ENCODE results near the gene TNKS2. TPM values are rescaled to one million over a fixed set of nuclear protein-coding genes. Genes with fewer than 3 reads are reported as not detected.

TNKS2 gene
- total RNA-seq, 6 experiments from 2014 or later: 31.2 to 36.3 (median 34.7) TPM

DNA sequence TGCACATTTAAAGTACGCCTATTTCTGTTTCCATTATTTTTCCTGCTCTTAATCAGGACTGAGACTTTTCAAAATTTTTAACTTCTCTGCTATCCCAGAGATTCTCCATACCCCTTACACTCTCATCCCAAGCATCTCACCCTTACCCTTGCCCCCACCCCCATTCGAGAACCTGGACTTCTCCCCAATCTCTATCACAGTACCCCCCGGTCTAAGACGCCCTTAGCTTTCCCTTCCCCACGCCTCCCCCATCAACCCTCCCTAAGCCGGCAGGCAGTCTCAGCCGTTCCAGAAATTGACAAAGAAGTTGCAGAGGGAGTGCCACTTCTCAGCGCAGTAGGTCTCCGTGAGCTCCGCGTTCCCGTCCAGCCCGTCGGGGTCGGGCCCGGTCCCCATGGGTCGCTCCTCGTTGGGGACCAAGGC is 109.7 kb downstream of the TNKS2 start:
- TF ChIP-seq, protein P1, sequence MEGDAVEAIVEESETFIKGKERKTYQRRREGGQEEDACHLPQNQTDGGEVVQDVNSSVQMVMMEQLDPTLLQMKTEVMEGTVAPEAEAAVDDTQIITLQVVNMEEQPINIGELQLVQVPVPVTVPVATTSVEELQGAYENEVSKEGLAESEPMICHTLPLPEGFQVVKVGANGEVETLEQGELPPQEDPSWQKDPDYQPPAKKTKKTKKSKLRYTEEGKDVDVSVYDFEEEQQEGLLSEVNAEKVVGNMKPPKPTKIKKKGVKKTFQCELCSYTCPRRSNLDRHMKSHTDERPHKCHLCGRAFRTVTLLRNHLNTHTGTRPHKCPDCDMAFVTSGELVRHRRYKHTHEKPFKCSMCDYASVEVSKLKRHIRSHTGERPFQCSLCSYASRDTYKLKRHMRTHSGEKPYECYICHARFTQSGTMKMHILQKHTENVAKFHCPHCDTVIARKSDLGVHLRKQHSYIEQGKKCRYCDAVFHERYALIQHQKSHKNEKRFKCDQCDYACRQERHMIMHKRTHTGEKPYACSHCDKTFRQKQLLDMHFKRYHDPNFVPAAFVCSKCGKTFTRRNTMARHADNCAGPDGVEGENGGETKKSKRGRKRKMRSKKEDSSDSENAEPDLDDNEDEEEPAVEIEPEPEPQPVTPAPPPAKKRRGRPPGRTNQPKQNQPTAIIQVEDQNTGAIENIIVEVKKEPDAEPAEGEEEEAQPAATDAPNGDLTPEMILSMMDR (IDR thresholded peaks at IDR 0.05): no peak
- DNase-seq: no peak
- Mint-ChIP-seq H3K36me3 (ENCODE audit: low read depth) (peaks cover 6% of the 10 kb centered on the region; the same call in 1 of the 2 replicates), H3K9me3 (no peaks in the 10 kb centered on the region), H3K27ac (no peak overlapping the region; the same call in 1 of the 2 replicates), H3K4me3 (peak overlapping the region; percentile 87), H3K4me1 (ENCODE audit: low read depth) (peaks cover 29% of the 10 kb centered on the region), H3K27me3 (ENCODE audit: insufficient read depth) (no peaks in the 10 kb centered on the region)

DNA sequence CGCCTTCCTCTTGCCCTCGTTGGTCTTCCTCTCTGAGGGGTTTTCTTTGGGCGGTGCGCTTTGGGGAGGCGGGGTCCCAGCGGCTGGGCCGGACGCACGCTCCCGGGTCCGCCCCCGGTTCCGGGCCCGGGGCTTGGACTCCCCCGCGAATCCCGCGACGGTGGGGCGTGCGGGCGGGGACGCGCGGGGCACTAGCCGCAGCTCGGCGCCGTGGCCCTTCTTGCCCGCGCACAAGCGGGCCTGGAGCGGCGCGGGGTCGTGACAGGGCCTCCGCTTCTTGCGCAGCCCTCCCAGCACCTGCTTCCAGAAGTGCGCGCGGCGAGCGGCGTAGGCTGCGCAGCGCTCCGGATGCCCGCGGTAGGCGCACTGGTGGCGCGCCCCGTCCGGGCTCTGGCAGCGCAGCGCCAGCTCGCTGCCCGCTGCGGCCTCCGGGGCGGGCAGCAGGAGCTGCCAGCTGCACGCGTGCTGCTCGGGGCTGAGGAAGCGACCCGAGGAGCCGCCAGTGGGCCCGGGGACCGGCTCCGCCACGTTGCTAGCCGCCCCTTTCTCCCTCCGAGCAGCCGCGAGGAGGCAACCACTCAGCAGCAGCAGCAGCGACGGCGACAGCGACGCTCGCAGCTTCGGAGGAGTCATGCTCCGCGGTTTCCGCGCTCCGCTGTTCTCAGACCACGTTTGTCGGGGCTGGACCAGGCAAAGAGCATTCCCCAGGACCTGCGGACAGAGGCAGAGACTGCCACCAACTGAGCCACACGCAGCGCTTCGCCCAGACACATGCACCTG is 110.3 kb downstream of the TNKS2 start:
- TF ChIP-seq, protein P1 (IDR thresholded peaks at IDR 0.05): peak; percentile 61
- no peak overlapping the region for H3K27ac Mint-ChIP-seq
- H3K4me1 Mint-ChIP-seq (ENCODE audit: low read depth): peaks cover 32% of the 10 kb centered on the region
- H3K36me3 Mint-ChIP-seq (ENCODE audit: low read depth): peaks cover 6% of the 10 kb centered on the region; the same call in 1 of the 2 replicates
- peak; percentile 59 for DNase-seq
- no peaks in the 10 kb centered on the region for H3K9me3 Mint-ChIP-seq
- H3K4me3 Mint-ChIP-seq: peak overlapping the region; percentile 87
- no peaks in the 10 kb centered on the region for H3K27me3 Mint-ChIP-seq (ENCODE audit: insufficient read depth)

DNA sequence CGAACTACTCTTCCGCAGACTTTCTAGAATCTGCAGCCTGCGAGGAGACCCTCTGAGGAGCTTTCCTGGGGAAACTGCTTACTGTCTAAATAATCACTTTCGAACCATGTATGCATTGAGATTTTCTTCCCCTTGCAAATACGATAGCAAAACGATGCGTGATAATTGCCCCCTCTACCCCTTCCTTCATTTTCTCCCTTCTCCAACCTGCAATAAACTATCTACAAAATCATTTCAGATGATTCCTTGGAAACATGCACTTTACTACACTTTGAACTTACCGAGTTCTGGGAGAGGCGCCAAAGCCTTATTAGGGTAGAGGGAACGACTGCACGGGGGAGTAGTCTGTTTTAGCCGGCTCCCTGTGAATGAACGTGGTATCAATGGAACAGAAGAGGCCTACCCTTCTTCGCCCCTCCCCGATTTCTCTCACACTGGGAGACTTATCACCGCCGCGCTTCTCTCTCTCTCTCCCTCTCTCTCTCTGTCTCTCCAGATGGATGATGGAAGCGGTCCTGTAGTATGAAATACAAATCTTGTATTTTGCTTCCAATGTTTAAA is 111.0 kb downstream of the TNKS2 start, which contains the start of gene FGFBP3:
Gene FGFBP3, minus strand, starts transcription at position 370 of the 561 bp plus-strand sequence. CDS start 517 bp downstream, outside the sequence.
- Mint-ChIP-seq H3K36me3 (ENCODE audit: low read depth) (peaks cover 6% of the 10 kb centered on the region; the same call in 1 of the 2 replicates), H3K4me1 (ENCODE audit: low read depth) (peaks cover 32% of the 10 kb centered on the region), H3K4me3 (peak within 1 kb of the TSS; percentile 84), H3K27ac (no peak within 1 kb of the TSS), H3K9me3 (no peaks in the 10 kb centered on the region), H3K27me3 (ENCODE audit: insufficient read depth) (0 out of 2 replicates have a peak, but pooled peaks cover 6% of the 10 kb centered on the region)
- TF ChIP-seq, protein P1 (IDR thresholded peaks at IDR 0.05): peak; percentile 17; the same call in 1 of the 2 replicates
- no peak for DNase-seq

DNA sequence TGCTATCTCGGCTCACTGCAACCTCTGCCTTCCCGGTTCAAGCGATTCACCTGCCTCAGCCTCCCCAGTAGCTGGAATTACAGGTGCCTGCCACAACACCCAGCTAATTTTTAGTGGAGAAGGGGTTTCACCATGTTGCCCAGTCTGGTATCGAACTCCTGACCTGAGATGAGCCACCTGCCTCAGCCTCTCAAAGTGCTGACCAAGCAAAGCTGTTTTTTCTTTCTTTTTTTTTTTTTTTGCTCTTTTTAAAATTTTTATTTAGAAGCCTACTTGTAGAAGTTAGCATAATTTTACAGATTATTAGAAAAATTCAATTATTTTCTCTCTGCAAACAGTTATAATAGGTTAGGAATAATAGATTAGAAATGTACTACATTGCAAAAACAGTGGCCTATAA is 112.2 kb downstream of the TNKS2 start:
- Mint-ChIP-seq H3K36me3 (ENCODE audit: low read depth) (peaks cover 6% of the 10 kb centered on the region; the same call in 1 of the 2 replicates), H3K27ac (no peak overlapping the region), H3K4me3 (no peak overlapping the region)

More for the DNA sequence above, 112.2 kb downstream of the TNKS2 start:
- H3K27me3 Mint-ChIP-seq (ENCODE audit: insufficient read depth): 0 out of 2 replicates have a peak, but pooled peaks cover 6% of the 10 kb centered on the region
- TF ChIP-seq, protein P1 (IDR thresholded peaks at IDR 0.05): no peak
- no peak for DNase-seq
- H3K4me1 Mint-ChIP-seq (ENCODE audit: low read depth): peaks cover 23% of the 10 kb centered on the region
- H3K9me3 Mint-ChIP-seq: no peaks in the 10 kb centered on the region

Other genes with a start within 250 kb of the TNKS2 start
- gene PPP1R3C, start 165.4 kb upstream of the TNKS2 start, total RNA-seq (2021; fragmentation: NEBNext Ultra II Directional; extraction: Animal tissue kit (Norgen Biotek cat#: 25700)): 10 to 100 TPM; 33.7 to 66.0 (median 39.9) TPM
- gene FGFBP3, start 111.1 kb downstream of the TNKS2 start, total RNA-seq (2021; fragmentation: NEBNext Ultra II Directional; extraction: Animal tissue kit (Norgen Biotek cat#: 25700)): under 1 TPM; 0.47 to 0.54 (median 0.52) TPM
- 10 to 100 TPM; 18.1 to 20.8 (median 20.4) TPM for gene BTAF1, start 125.3 kb downstream of the TNKS2 start, total RNA-seq (2021; fragmentation: NEBNext Ultra II Directional; extraction: Animal tissue kit (Norgen Biotek cat#: 25700))